DND-41 (cell line): ENCODE measurements around the gene NOP16.
A peak's percentile ranks its signal among the peaks of the same experiment; 100 is the strongest.

Source experiments
- ATAC-seq: fragments of 200-7000 bp; cut with Tn5 transposase; 3 replicates; pipeline ENCODE4 v1.9.1; 2021; ENCODE audit warnings: low read depth; ENCODE audit not compliant: insufficient read depth
- DNase-seq: peaks from one replicate; pipeline ENCODE4 v3.0.0-alpha.2; 2020
- H2AFZ ChIP-seq: 2 replicates; pipeline ENCODE4 v1.6.0; 2012; ENCODE audit warnings: low read depth, low read length
- H3K27ac ChIP-seq: 2 replicates; pipeline ENCODE4 v1.5.1; 2012; ENCODE audit warnings: low read length, inconsistent platforms
- H3K27me3 ChIP-seq: fragments of 200-600 bp; sonication (generic); 2 replicates; pipeline ENCODE4 v1.6.0; 2012; ENCODE audit warnings: low read length, mild to moderate bottlenecking, inconsistent platforms; ENCODE audit not compliant: insufficient read depth, poor library complexity
- H3K36me3 ChIP-seq: 2 replicates; pipeline ENCODE4 v1.5.1; 2012; ENCODE audit warnings: low read length, inconsistent platforms; ENCODE audit not compliant: insufficient read depth
- H3K4me1 ChIP-seq: 2 replicates; pipeline ENCODE4 v1.5.1; 2012; ENCODE audit warnings: mild to moderate bottlenecking, low read length; ENCODE audit not compliant: insufficient read depth
- H3K4me2 ChIP-seq: 2 replicates; pipeline ENCODE4 v1.6.0; 2012; ENCODE audit warnings: mild to moderate bottlenecking, moderate library complexity, low read length, inconsistent platforms; ENCODE audit not compliant: insufficient read depth
- H3K4me3 ChIP-seq, 2 experiments: fragments of 200-600 bp in 1 of 2; shearing (Covaris generic) in 1 of 2; 2 replicates each; pipeline ENCODE4 v1.5.1; 2012 to 2016; ENCODE audit warnings: inconsistent platforms in 2 of 2, low read length in 2 of 2, mild to moderate bottlenecking in 2 of 2, low read depth in 1 of 2, moderate library complexity in 1 of 2
- H3K79me2 ChIP-seq: 2 replicates; pipeline ENCODE4 v1.6.0; 2012; ENCODE audit warnings: low read length, inconsistent platforms; ENCODE audit not compliant: insufficient read depth
- H3K9ac ChIP-seq: 2 replicates; pipeline ENCODE4 v1.6.0; 2012; ENCODE audit warnings: low read depth, mild to moderate bottlenecking, inconsistent platforms, low read length, moderate library complexity
- H3K9me3 ChIP-seq: 2 replicates; pipeline ENCODE4 v1.5.1; 2012; ENCODE audit warnings: low read length, moderate library complexity, mild to moderate bottlenecking, inconsistent platforms; ENCODE audit not compliant: insufficient read depth, severe bottlenecking
- H4K20me1 ChIP-seq: 2 replicates; pipeline ENCODE4 v1.6.0; 2012; ENCODE audit warnings: low read length; ENCODE audit not compliant: insufficient read depth
- EZH2 ChIP-seq: IDR thresholded peaks from 3 replicates; pipeline ENCODE4 v1.6.1; 2012; ENCODE audit warnings: borderline replicate concordance, low read depth, mild to moderate bottlenecking, moderate library complexity, low read length, inconsistent platforms; ENCODE audit not compliant: severe bottlenecking
- TF ChIP-seq, protein P1 (sequence below): IDR thresholded peaks from 2 replicates; pipeline ENCODE4 v1.5.1; 2012; ENCODE audit warnings: borderline replicate concordance, low read length, moderate library complexity, mild to moderate bottlenecking; ENCODE audit not compliant: poor library complexity, severe bottlenecking; ENCODE audit errors: extremely low read depth

NOP16 gene

DNA sequence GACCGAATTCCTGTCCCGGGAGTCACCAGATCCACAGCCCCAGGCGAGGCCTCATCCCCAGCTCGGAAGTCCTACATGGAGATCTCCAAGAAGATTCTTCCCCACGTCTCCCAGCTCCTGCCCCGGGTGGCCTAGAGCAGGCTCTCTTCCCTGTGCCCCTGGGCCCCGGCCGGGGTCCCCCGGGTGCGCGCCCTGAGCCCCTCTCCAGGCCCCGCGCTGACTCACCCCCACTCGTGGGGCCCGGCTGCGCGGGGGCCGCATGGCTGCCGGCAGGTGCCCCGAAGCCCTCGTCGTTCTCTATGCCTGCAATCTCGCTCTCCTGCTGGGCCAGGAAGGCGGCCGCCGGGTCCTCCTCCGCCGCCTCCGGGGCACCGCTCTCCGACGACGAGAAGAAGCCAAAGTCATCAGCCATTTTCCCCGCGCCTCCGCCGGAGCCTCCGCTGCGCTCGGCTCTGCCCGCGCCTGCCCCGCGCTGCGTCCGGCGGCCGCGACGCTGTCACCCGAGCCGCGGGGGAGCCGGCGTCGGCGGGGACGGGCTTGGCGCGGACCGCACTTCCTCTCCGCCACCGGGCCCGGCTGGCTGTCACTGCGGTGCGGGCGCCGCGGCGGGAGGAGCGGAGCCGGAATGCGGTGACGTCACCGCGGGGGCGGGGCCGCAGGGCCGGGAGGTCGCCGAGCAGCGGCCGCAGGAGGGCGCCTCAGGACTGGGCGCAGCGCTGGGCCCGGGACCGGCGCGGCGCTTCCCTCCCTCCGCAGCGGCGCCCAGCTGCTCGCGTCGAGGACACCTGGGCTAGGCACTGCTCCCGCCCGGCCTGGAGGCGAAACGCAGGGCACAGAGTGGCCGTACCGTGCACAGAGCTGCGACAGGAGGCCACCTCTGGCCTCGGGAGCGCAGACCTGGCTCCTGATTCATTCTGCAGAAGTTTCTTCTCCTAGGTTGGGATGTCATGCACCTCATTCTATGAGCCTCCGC, 27.8 kb upstream of the NOP16 start, which contains the start of gene CLTB:
Gene CLTB, minus strand, starts transcription at position 588 of the 973 bp plus-strand sequence. Its CDS starts 176 bp downstream, at position 412.
- ATAC-seq (peak; percentile 96), DNase-seq (peak; percentile 89)
- H3K4me3 ChIP-seq, result peak within 1 kb of the TSS; percentile 83 to 99
- no peaks in the 10 kb centered on the region for H3K9me3 ChIP-seq
- TF ChIP-seq EZH2, result no peak
- TF ChIP-seq, protein P1, sequence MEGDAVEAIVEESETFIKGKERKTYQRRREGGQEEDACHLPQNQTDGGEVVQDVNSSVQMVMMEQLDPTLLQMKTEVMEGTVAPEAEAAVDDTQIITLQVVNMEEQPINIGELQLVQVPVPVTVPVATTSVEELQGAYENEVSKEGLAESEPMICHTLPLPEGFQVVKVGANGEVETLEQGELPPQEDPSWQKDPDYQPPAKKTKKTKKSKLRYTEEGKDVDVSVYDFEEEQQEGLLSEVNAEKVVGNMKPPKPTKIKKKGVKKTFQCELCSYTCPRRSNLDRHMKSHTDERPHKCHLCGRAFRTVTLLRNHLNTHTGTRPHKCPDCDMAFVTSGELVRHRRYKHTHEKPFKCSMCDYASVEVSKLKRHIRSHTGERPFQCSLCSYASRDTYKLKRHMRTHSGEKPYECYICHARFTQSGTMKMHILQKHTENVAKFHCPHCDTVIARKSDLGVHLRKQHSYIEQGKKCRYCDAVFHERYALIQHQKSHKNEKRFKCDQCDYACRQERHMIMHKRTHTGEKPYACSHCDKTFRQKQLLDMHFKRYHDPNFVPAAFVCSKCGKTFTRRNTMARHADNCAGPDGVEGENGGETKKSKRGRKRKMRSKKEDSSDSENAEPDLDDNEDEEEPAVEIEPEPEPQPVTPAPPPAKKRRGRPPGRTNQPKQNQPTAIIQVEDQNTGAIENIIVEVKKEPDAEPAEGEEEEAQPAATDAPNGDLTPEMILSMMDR, result peak; percentile 92
- peaks cover 6% of the 10 kb centered on the region; the same call in 1 of the 2 replicates for H3K36me3 ChIP-seq
- peaks cover 38% of the 10 kb centered on the region for H3K4me1 ChIP-seq
- peak within 1 kb of the TSS; percentile 82 for H3K27ac ChIP-seq
- peak within 1 kb of the TSS; percentile 97 for H3K9ac ChIP-seq
- peaks cover 14% of the 10 kb centered on the region; the same call in 1 of the 2 replicates for H4K20me1 ChIP-seq
- H3K79me2 ChIP-seq, result peaks cover 41% of the 10 kb centered on the region
- peak within 1 kb of the TSS; percentile 96 for H3K4me2 ChIP-seq
- no peaks in the 10 kb centered on the region for H3K27me3 ChIP-seq
- peak within 1 kb of the TSS; percentile 91 for H2AFZ ChIP-seq

DNA sequence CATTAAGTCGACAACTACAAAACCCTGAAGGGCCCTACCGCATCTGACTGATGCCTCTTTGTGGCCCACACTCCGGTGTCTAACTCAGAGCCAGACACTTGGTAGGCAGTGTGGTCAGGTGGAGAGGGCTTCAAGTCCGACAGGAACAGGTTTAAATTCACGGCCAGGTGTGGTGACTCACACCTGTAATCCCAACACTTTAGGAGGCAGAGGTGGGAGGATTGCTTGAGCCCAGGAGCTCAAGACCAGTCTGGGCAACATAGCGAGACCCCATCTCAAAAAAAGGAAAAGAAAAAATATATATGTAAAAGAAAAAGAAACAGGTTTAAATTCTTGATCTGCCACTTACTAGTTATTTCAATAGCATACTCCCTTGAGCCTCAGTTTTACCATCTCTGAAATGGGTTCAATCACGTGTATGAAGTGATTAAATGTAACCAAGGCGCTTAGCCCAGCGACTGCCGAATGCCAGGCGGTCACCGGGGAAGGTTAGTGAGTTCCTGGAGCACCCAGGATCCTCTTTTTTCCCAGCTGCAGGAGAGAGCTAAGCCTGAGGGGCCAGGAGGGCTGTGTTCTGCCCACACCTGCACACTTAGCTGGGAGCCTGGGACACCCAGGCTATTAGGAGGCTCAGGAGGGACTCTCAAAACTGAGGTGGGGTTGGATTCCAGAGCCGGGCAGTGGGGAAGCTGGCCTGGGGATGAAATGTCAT, 27.0 kb upstream of the NOP16 start:
- H3K79me2 ChIP-seq, result peaks cover 44% of the 10 kb centered on the region
- TF ChIP-seq EZH2, result no peak
- TF ChIP-seq, protein P1, result no peak
- H3K9me3 ChIP-seq, result no peaks in the 10 kb centered on the region
- H3K36me3 ChIP-seq, result peaks cover 15% of the 10 kb centered on the region
- H3K27ac ChIP-seq, result peak overlapping the region; percentile 82
- DNase-seq (peak; percentile 12), ATAC-seq (peak; percentile 4; the same call in 1 of the 3 replicates)
- no peaks in the 10 kb centered on the region for H3K27me3 ChIP-seq
- H3K4me2 ChIP-seq, result peak overlapping the region; percentile 96
- peaks cover 18% of the 10 kb centered on the region; the same call in 1 of the 2 replicates for H4K20me1 ChIP-seq
- H2AFZ ChIP-seq, result peak overlapping the region; percentile 91
- H3K9ac ChIP-seq, result peak overlapping the region; percentile 97
- peaks cover 38% of the 10 kb centered on the region for H3K4me1 ChIP-seq
- peak overlapping the region; percentile 83 to 99 for H3K4me3 ChIP-seq

DNA sequence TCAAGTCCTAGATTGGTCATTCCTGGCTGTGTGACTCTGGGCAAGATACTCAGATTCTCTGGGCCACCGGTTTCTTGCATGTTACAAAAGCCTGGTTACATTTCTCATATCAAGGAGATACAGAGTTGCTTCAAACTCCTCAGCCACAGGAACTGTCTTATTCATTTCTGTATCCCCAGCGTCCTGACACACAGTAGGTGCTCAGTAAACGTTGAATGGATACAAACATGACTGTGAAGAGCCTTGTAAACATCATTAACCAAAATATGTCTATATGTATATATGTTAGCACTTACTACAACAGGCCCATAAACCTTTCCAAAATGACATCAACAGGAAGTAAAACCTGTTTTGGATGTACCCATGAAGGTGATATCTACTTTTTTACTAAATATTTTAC, 26.3 kb upstream of the NOP16 start:
- no peaks in the 10 kb centered on the region for H3K27me3 ChIP-seq
- 0 out of 2 replicates have a peak overlapping the region, but pooled peaks have one; percentile 10 for H3K27ac ChIP-seq
- H3K9me3 ChIP-seq, result no peaks in the 10 kb centered on the region
- peak overlapping the region; percentile 96 for H3K4me2 ChIP-seq
- DNase-seq (no peak), ATAC-seq (no peak)
- H3K36me3 ChIP-seq, result peaks cover 22% of the 10 kb centered on the region
- peaks cover 20% of the 10 kb centered on the region; the same call in 1 of the 2 replicates for H4K20me1 ChIP-seq
- peak overlapping the region; percentile 97 for H3K9ac ChIP-seq
- peaks cover 38% of the 10 kb centered on the region for H3K4me1 ChIP-seq
- no peak for TF ChIP-seq EZH2
- TF ChIP-seq, protein P1, result no peak
- H3K4me3 ChIP-seq, result peak overlapping the region in 1 of 2 experiments; percentile 83; a peak in 1 of 4 replicates
- H3K79me2 ChIP-seq, result peaks cover 44% of the 10 kb centered on the region
- no peak overlapping the region for H2AFZ ChIP-seq
